HepG2 (cell line): ENCODE measurements around the gene MICALL2. TPM values are rescaled to one million over a fixed set of nuclear protein-coding genes. Genes with fewer than 3 reads are reported as not detected.

ENCODE experiments used
- ATAC-seq: fragments of 200-7000 bp; cut with Tn5 transposase; 3 replicates; pipeline ENCODE4 v1.9.1; 2020; ENCODE audit warnings: mild to moderate bottlenecking, moderate library complexity
- BruUV-seq: library from RNA; stranded (reverse); fragments of 400-500 nt; replicated peaks from 2 replicates; lab custom pipeline; 2021; lab: Mats Ljungman, UMichigan
- CTCF ChIA-PET: fragments of 300-600 bp; formaldehyde crosslinking; extraction: SDS; loops from one replicate; lab custom pipeline; 2021; ENCODE audit warnings: low total read pairs, inconsistent platforms, low intra/inter-chr PET ratio; lab: Yijun Ruan, JAX
- POLR2A ChIA-PET: fragments of 350-600 bp; sonication (Branson Sonifier 250); formaldehyde crosslinking; loops from one replicate; lab custom pipeline; 2020; ENCODE audit warnings: antibody characterized with exemption, inconsistent platforms; lab: Yijun Ruan, JAX
- DNase-seq: peaks from one replicate; pipeline ENCODE4 v3.0.0-alpha.2; 2015; ENCODE audit warnings: low spot score
- FAIRE-seq: peaks from 3 replicates; lab custom pipeline; 2011; peaks lifted over from hg19 to GRCh38; lab: Jason Lieb, UNC
- H2AFZ ChIP-seq: one replicate; pipeline ENCODE4 v1.6.1; 2011; ENCODE audit warnings: low read length, inconsistent platforms
- H3K27ac ChIP-seq: fragments of 300-600 bp; 3 replicates; pipeline ENCODE4 v1.8.0; 2011; ENCODE audit warnings: mixed run types, mild to moderate bottlenecking, mixed read lengths, low read length, inconsistent platforms; ENCODE audit not compliant: insufficient read depth; ENCODE audit errors: extremely low read length
- H3K27me3 ChIP-seq, 2 experiments: fragments of 200-600 bp in 1 of 2; 2 replicates in 1 of 2; 3 replicates in 1 of 2; pipeline versions ENCODE4 v1.6.0 to v1.8.0; 2011; ENCODE audit warnings: low read length in 2 of 2, mild to moderate bottlenecking in 2 of 2, moderate library complexity in 2 of 2, inconsistent platforms in 1 of 2; ENCODE audit not compliant: insufficient read depth in 2 of 2, control insufficient read depth in 1 of 2
- H3K36me3 ChIP-seq, 2 experiments: fragments of 200-600 bp in 1 of 2; replicated peaks in 1 of 2; 2 replicates in 1 of 2; 3 replicates in 1 of 2; pipeline versions ENCODE4 v1.5.1 to v1.8.0; 2011; ENCODE audit warnings: low read length in 2 of 2, inconsistent platforms in 1 of 2; ENCODE audit not compliant: insufficient read depth in 2 of 2, control insufficient read depth in 1 of 2
- H3K4me1 ChIP-seq: 2 replicates; pipeline ENCODE4 v1.5.1; 2012; ENCODE audit warnings: low read length, inconsistent platforms; ENCODE audit not compliant: insufficient read depth
- H3K4me2 ChIP-seq: 2 replicates; pipeline ENCODE4 v1.6.0; 2011; ENCODE audit warnings: low read depth, low read length, inconsistent platforms
- H3K4me3 ChIP-seq, 3 experiments: fragments of 200-600 bp in 1 of 3; sonication (generic), shearing (Covaris generic) in 1 of 3; replicated peaks in 1 of 3; 2 replicates each; pipeline ENCODE4 v1.5.1; 2011 to 2016; ENCODE audit warnings: low read length in 3 of 3, inconsistent platforms in 2 of 3, low read depth in 2 of 3, mild to moderate bottlenecking in 2 of 3, control low read depth in 1 of 3, mixed read lengths in 1 of 3; ENCODE audit not compliant: insufficient read depth in 1 of 3
- H3K79me2 ChIP-seq: one replicate; pipeline ENCODE4 v1.6.1; 2011; ENCODE audit warnings: low read length, inconsistent platforms; ENCODE audit not compliant: insufficient read depth
- H3K9ac ChIP-seq: 2 replicates; pipeline ENCODE4 v1.6.0; 2011; ENCODE audit warnings: mild to moderate bottlenecking, low read depth, low read length, inconsistent platforms; ENCODE audit not compliant: insufficient read depth
- H3K9me3 ChIP-seq: 2 replicates; pipeline ENCODE4 v1.5.1; 2012; ENCODE audit warnings: mild to moderate bottlenecking, low read length
- H4K20me1 ChIP-seq: 2 replicates; pipeline ENCODE4 v1.6.0; 2011; ENCODE audit warnings: inconsistent platforms, mild to moderate bottlenecking, low read length, moderate library complexity; ENCODE audit not compliant: insufficient read depth
- E2F1 ChIP-seq: sonication (generic); formaldehyde crosslinking; IDR thresholded peaks from 2 replicates; pipeline ENCODE4 v1.5.0; 2020; ENCODE audit warnings: missing genetic modification reagents
- GABPA ChIP-seq, 2 experiments: IDR thresholded peaks; 2 replicates each; pipeline ENCODE4 v1.6.1; 2011 to 2016; ENCODE audit warnings: low read depth in 2 of 2, low read length in 1 of 2, missing biosample characterization in 1 of 2, missing genetic modification characterization in 1 of 2
- HINFP ChIP-seq: sonication (generic); formaldehyde crosslinking; IDR thresholded peaks from 2 replicates; pipeline ENCODE4 v1.4.0; 2020; ENCODE audit warnings: low read depth, mild to moderate bottlenecking, missing genetic modification reagents
- MAFG ChIP-seq: sonication (generic); formaldehyde crosslinking; IDR thresholded peaks from 2 replicates; pipeline ENCODE4 v1.5.1; 2020; ENCODE audit warnings: mild to moderate bottlenecking, missing genetic modification reagents
- NBN ChIP-seq: fragments of 450-650 bp; conservative IDR thresholded peaks from 2 replicates; pipeline ENCODE4 v1.6.1; 2017
- NFATC3 ChIP-seq: sonication (generic); formaldehyde crosslinking; IDR thresholded peaks from 2 replicates; pipeline ENCODE4 v1.5.1; 2020; ENCODE audit warnings: mild to moderate bottlenecking, missing genetic modification reagents
- SIX1 ChIP-seq: sonication (generic); formaldehyde crosslinking; IDR thresholded peaks from 2 replicates; pipeline ENCODE4 v1.4.0; 2020; ENCODE audit warnings: missing genetic modification reagents, borderline replicate concordance
- ZBTB34 ChIP-seq: sonication (generic); formaldehyde crosslinking; IDR thresholded peaks from 2 replicates; pipeline ENCODE4 v1.8.0; 2022; ENCODE audit warnings: mild to moderate bottlenecking, missing genetic modification reagents
- ZNF274 ChIP-seq: sonication (generic); formaldehyde crosslinking; IDR thresholded peaks from 2 replicates; pipeline ENCODE4 v1.5.1; 2020; ENCODE audit warnings: mild to moderate bottlenecking, missing genetic modification reagents
- ZNF33A ChIP-seq: sonication (generic); formaldehyde crosslinking; IDR thresholded peaks from 2 replicates; pipeline ENCODE4 v1.5.1; 2020; ENCODE audit warnings: missing genetic modification reagents, mild to moderate bottlenecking, moderate library complexity, borderline replicate concordance
- ZNF350 ChIP-seq: sonication (generic); formaldehyde crosslinking; IDR thresholded peaks from 2 replicates; pipeline ENCODE4 v1.4.0; 2020; ENCODE audit warnings: mild to moderate bottlenecking, low read depth, missing genetic modification reagents, borderline replicate concordance
- ZNF589 ChIP-seq: sonication (generic); formaldehyde crosslinking; conservative IDR thresholded peaks from 2 replicates; pipeline ENCODE4 v1.8.0; 2022; ENCODE audit warnings: mild to moderate bottlenecking, moderate library complexity, missing genetic modification reagents
- ZNF891 ChIP-seq: sonication (generic); formaldehyde crosslinking; IDR thresholded peaks from 2 replicates; pipeline ENCODE4 v1.5.0; 2020; ENCODE audit warnings: mild to moderate bottlenecking, missing genetic modification reagents
- WGBS: methylation state at CpG from one replicate; pipeline ENCODE4 v1.1.6; 2017; ENCODE audit warnings: low lambda C conversion rate; 5-methylcytosine and 5-hydroxymethylcytosine counted together
- in situ Hi-C: cut with HindIII; loops from 2 replicates; pipeline ENCODE4 v1.10.0; 2017; ENCODE audit warnings: low pct_unique_long_range_greater_than_20kb; ENCODE audit not compliant: extremely low pct_ligation_motif_present
- intact Hi-C: fragments of 100-400 bp; cut with micrococcal nuclease; formaldehyde crosslinking; loops from one replicate; pipeline ENCODE4 v1.10.0; 2022; ENCODE audit not compliant: unreplicated experiment
- polyA plus RNA-seq, 8 experiments: library from polyadenylated mRNA; depleted of rRNA in 3 of 8; stranded (reverse) in 7 of 8; unstranded in 1 of 8; fragments of >200 nt; fragmentation: Illumina TruSeq in 4 of 8; extraction: Trizol in 4 of 8; gene quantifications; 2 replicates each; pipeline versions ENCODE4 v1.2.1 to v1.2.3, GENCODE V29; 2011 to 2016; ENCODE audit warnings: low read depth in 4 of 8, missing spikeins in 1 of 8, mixed read lengths in 1 of 8; ENCODE audit not compliant: insufficient read depth in 1 of 8
- total RNA-seq, 5 experiments: library from RNA; depleted of rRNA; stranded (reverse); fragments of >200 nt; fragmentation: Illumina TruSeq; extraction: Trizol; gene quantifications; 2 replicates each; pipeline ENCODE4 v1.2.3, GENCODE V29; 2016; ENCODE audit warnings: low read depth in 1 of 5

MICALL2 gene
- total and polyA plus RNA-seq, 2 of the 13 experiments (the other 11 are each of a cell fraction or from before 2014, with no cell fraction given), result 5.8 to 12.4 TPM

- Histone ChIP-seq H3K9me3 (no peaks in the 10 kb centered on the region), H3K27ac (no peak overlapping the region), H3K9ac (no peak overlapping the region), H3K4me1 (peaks cover 14% of the 10 kb centered on the region), H2AFZ (no peak overlapping the region), H3K27me3 (peaks cover 11 to 44% of the 10 kb centered on the region in 2 experiments; a peak in 4 of 5 replicates), H3K36me3 (no peaks in the 10 kb centered on the region), H3K79me2 (no peaks in the 10 kb centered on the region), H4K20me1 (no peaks in the 10 kb centered on the region), H3K4me3 (no peak overlapping the region), H3K4me2 (no peak overlapping the region)
- intact Hi-C loops, result no loop called here
- no peak for TF ChIP-seq MAFG
- ChIA-PET CTCF (no interaction called here), POLR2A (no interaction called here)
- 17% methylated on average over 5 of the region's 5 CpGs for WGBS
- ATAC-seq (no peak), DNase-seq (no peak), FAIRE-seq (no peak)
- BruUV-seq, result no TSS peak
- in situ Hi-C loops, result no loop called here
Measured at GRCh38 chr7:1423264-1423811, 35.9 kb downstream of the MICALL2 start.

DNA sequence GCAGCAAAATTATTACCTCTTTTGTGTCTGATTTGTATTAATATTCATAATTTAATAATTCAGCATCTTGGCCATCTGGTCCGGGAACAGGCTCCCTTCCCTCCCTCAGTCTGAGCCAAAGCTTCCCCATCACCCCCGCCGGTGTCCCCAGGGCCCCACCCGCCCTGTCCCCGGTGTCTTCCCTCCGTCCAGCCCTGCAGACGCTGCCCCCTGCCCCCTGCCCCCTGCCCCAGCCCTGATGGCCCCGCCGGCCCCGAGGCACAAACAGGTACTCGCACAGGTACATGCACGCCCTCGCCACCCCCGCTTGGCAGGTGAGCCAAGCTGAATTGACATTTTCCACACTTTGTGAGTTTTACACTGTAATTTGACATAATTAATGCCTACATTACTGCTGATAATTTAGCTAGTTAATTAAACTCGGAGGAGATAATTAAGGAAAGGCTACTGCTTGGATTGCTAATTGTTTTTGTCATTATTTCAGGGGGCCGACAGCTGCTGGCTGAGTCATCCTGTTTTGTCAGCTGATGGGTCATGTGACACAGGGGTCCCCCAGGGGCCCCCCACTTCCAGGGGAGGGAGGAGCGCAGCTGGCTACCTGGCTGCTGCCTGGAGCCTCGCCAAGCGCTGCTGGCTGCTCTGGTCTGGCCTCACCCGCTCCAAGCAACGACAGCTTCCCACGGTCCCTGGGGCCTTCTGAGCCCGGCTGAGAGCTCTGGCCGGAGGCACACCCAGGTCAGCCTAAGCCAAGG lies 36.6 kb downstream of the MICALL2 start:
- Histone ChIP-seq H3K79me2 (no peaks in the 10 kb centered on the region), H3K9me3 (no peaks in the 10 kb centered on the region), H3K4me3 (no peak overlapping the region), H3K4me2 (no peak overlapping the region), H3K27ac (no peak overlapping the region), H3K4me1 (peaks cover 8% of the 10 kb centered on the region), H3K9ac (no peak overlapping the region), H4K20me1 (no peaks in the 10 kb centered on the region), H2AFZ (no peak overlapping the region), H3K36me3 (no peaks in the 10 kb centered on the region), H3K27me3 (peaks cover 11 to 44% of the 10 kb centered on the region in 2 experiments; a peak in 4 of 5 replicates)
- intact Hi-C loops (no loop called here), in situ Hi-C loops (no loop called here)
- CTCF ChIA-PET, result no interaction called here
- no peak for FAIRE-seq
- DNase-seq, result no peak
- under 1% methylated on average over 16 of the region's 24 CpGs for whole genome bisulfite sequencing
- BruUV-seq, result no TSS peak
- POLR2A ChIA-PET, result no interaction called here
- no peak for ATAC-seq
- TF ChIP-seq SIX1 (CRISPR knock-in tag) (no peak), ZNF33A (CRISPR knock-in tag) (no peak), ZBTB34 (CRISPR knock-in tag) (no peak), ZNF274 (CRISPR knock-in tag) (no peak), NFATC3 (no peak), ZNF589 (CRISPR knock-in tag) (no peak), E2F1 (CRISPR knock-in tag) (no peak), GABPA (IDR thresholded peaks at IDR 0.05; ENCODE audit: low read depth, low read length) (no peak), GABPA (CRISPR knock-in tag; IDR thresholded peaks at IDR 0.05; ENCODE audit: low read depth) (no peak), ZNF891 (CRISPR knock-in tag) (no peak), NBN (no peak), HINFP (CRISPR knock-in tag) (no peak), ZNF350 (CRISPR knock-in tag) (no peak)
